Measurements from ENCODE around the gene RPTOR. TPM values are rescaled to one million over a fixed set of nuclear protein-coding genes. Genes with fewer than 3 reads are reported as not detected.

Gene RPTOR
- polyA plus RNA-seq, 1 donor from 2014 or later: 8.0 TPM

GRCh38 chr17:80598813-80599545, 54.3 kb downstream of the RPTOR start:
- TF ChIP-seq TAF1 (IDR thresholded peaks at IDR 0.05; ENCODE audit: low read depth) (no peak), POLR2AphosphoS5 (IDR thresholded peaks at IDR 0.05) (no peak), REST (IDR thresholded peaks at IDR 0.05; ENCODE audit: borderline replicate concordance) (no peak), CTCF (IDR thresholded peaks at IDR 0.05; ENCODE audit: poor library complexity, severe bottlenecking) (no peak), EP300 (conservative IDR thresholded peaks at IDR 0.05; ENCODE audit: poor library complexity, severe bottlenecking) (no peak), MXI1 (conservative IDR thresholded peaks at IDR 0.05; ENCODE audit: poor library complexity, severe bottlenecking) (no peak), RAD21 (conservative IDR thresholded peaks at IDR 0.05) (no peak), SMC3 (conservative IDR thresholded peaks at IDR 0.05; ENCODE audit: poor library complexity) (no peak), EZH2 (IDR thresholded peaks at IDR 0.05; ENCODE audit: borderline replicate concordance, insufficient read depth, low read length, poor library complexity, severe bottlenecking) (no peak)
- Histone ChIP-seq H3K27me3 (ENCODE audit: insufficient read depth, low read depth, low read length) (no peaks in the 10 kb centered on the region), H3K9me3 (ENCODE audit: low read length) (no peaks in the 10 kb centered on the region), H3K79me2 (replicated peaks; ENCODE audit: insufficient read depth, low read length) (peaks cover 12% of the 10 kb centered on the region), H3K9me2 (ENCODE audit: insufficient read depth, low read length) (no peaks in the 10 kb centered on the region), H3K9ac (ENCODE audit: low read length) (no peak overlapping the region), H3K36me3 (ENCODE audit: insufficient read depth, low read length) (no peaks in the 10 kb centered on the region), H2AFZ (ENCODE audit: low read depth, low read length) (no peak overlapping the region), H3K4me3 (ENCODE audit: low read length) (no peak overlapping the region), H3F3A (ENCODE audit: insufficient read depth, low read length, poor library complexity, severe bottlenecking) (no peaks in the 10 kb centered on the region), H3K27ac (ENCODE audit: low read length) (no peak overlapping the region), H3K4me2 (ENCODE audit: low read length) (no peak overlapping the region), H4K20me1 (ENCODE audit: insufficient read depth) (no peaks in the 10 kb centered on the region)

GRCh38 chr17:80599546-80600305, 55.1 kb downstream of the RPTOR start:
- H3K27ac ChIP-seq (ENCODE audit: low read length): no peak overlapping the region
- H3K4me3 ChIP-seq (ENCODE audit: low read length): no peak overlapping the region
- H4K20me1 ChIP-seq (ENCODE audit: insufficient read depth): no peaks in the 10 kb centered on the region
- H3K4me2 ChIP-seq (ENCODE audit: low read length): no peak overlapping the region
- H2AFZ ChIP-seq (ENCODE audit: low read depth, low read length): no peak overlapping the region
- no peaks in the 10 kb centered on the region for H3K36me3 ChIP-seq (ENCODE audit: insufficient read depth, low read length)
- H3K9me2 ChIP-seq (ENCODE audit: insufficient read depth, low read length): no peaks in the 10 kb centered on the region
- H3F3A ChIP-seq (ENCODE audit: insufficient read depth, low read length, poor library complexity, severe bottlenecking): no peaks in the 10 kb centered on the region
- TF ChIP-seq CTCF (IDR thresholded peaks at IDR 0.05; ENCODE audit: poor library complexity, severe bottlenecking) (no peak), REST (IDR thresholded peaks at IDR 0.05; ENCODE audit: borderline replicate concordance) (no peak), MXI1 (conservative IDR thresholded peaks at IDR 0.05; ENCODE audit: poor library complexity, severe bottlenecking) (no peak), EZH2 (IDR thresholded peaks at IDR 0.05; ENCODE audit: borderline replicate concordance, insufficient read depth, low read length, poor library complexity, severe bottlenecking) (no peak), POLR2AphosphoS5 (IDR thresholded peaks at IDR 0.05) (no peak), TAF1 (IDR thresholded peaks at IDR 0.05; ENCODE audit: low read depth) (no peak), RAD21 (conservative IDR thresholded peaks at IDR 0.05) (no peak), EP300 (conservative IDR thresholded peaks at IDR 0.05; ENCODE audit: poor library complexity, severe bottlenecking) (no peak), SMC3 (conservative IDR thresholded peaks at IDR 0.05; ENCODE audit: poor library complexity) (no peak)
- H3K9ac ChIP-seq (ENCODE audit: low read length): no peak overlapping the region
- H3K79me2 ChIP-seq (replicated peaks; ENCODE audit: insufficient read depth, low read length): peaks cover 12% of the 10 kb centered on the region
- no peaks in the 10 kb centered on the region for H3K9me3 ChIP-seq (ENCODE audit: low read length)
- H3K27me3 ChIP-seq (ENCODE audit: insufficient read depth, low read depth, low read length): no peaks in the 10 kb centered on the region
